Osteocyte (in vitro differentiated cells): ENCODE measurements around the gene DCDC1. TPM values are rescaled to one million over a fixed set of nuclear protein-coding genes. Genes with fewer than 3 reads are reported as not detected.

Experiments
- DNase-seq: peaks from one replicate; pipeline ENCODE4 v3.0.0; 2021; ENCODE audit warnings: mixed read lengths; ENCODE audit not compliant: unreplicated experiment; ENCODE audit errors: extremely low spot score
- H3K27ac Mint-ChIP-seq: one replicate; pipeline ENCODE4 v1.8.0; 2021; ENCODE audit warnings: mild to moderate bottlenecking, mixed read lengths; ENCODE audit not compliant: unreplicated experiment
- H3K27me3 Mint-ChIP-seq: one replicate; pipeline ENCODE4 v1.8.0; 2021; ENCODE audit warnings: mixed read lengths; ENCODE audit not compliant: unreplicated experiment
- H3K36me3 Mint-ChIP-seq: one replicate; pipeline ENCODE4 v1.8.0; 2021; ENCODE audit warnings: mixed read lengths; ENCODE audit not compliant: unreplicated experiment
- H3K4me1 Mint-ChIP-seq: one replicate; pipeline ENCODE4 v1.8.0; 2021; ENCODE audit warnings: mixed read lengths; ENCODE audit not compliant: unreplicated experiment
- H3K4me3 Mint-ChIP-seq: one replicate; pipeline ENCODE4 v1.8.0; 2021; ENCODE audit warnings: mild to moderate bottlenecking, moderate library complexity, mixed read lengths; ENCODE audit not compliant: unreplicated experiment
- H3K9me3 Mint-ChIP-seq: one replicate; pipeline ENCODE4 v1.8.0; 2021; ENCODE audit warnings: mixed read lengths; ENCODE audit not compliant: unreplicated experiment
- CTCF ChIP-seq: fragments of 200-600 bp; sonication (generic); IDR thresholded peaks from 2 replicates; pipeline ENCODE4 v1.5.0; 2021; ENCODE audit warnings: antibody characterized with exemption, mild to moderate bottlenecking, moderate library complexity
- total RNA-seq: library from RNA; stranded (reverse); gene quantifications from 2 replicates; pipeline ENCODE4 v1.2.1, GENCODE V29; 2021

DCDC1 gene
- total RNA-seq, 1 donor from 2014 or later: not detected

- no peaks in the 10 kb centered on the region for H3K4me1 Mint-ChIP-seq
- H3K27ac Mint-ChIP-seq: no peak overlapping the region
- no peaks in the 10 kb centered on the region for H3K36me3 Mint-ChIP-seq
- DNase-seq: no peak
- no peak for TF ChIP-seq CTCF
- H3K9me3 Mint-ChIP-seq: peaks cover 6% of the 10 kb centered on the region
- H3K4me3 Mint-ChIP-seq: no peak overlapping the region
- H3K27me3 Mint-ChIP-seq: no peaks in the 10 kb centered on the region
Observed at GRCh38 chr11:31120428-31120827, 249.1 kb downstream of the DCDC1 start.

GRCh38 chr11:31118566-31118965 lies 251.0 kb downstream of the DCDC1 start:
- Mint-ChIP-seq H3K36me3 (no peaks in the 10 kb centered on the region), H3K9me3 (no peaks in the 10 kb centered on the region), H3K4me3 (no peak overlapping the region), H3K4me1 (no peaks in the 10 kb centered on the region), H3K27ac (no peak overlapping the region), H3K27me3 (no peaks in the 10 kb centered on the region)
- DNase-seq: no peak
- no peak for TF ChIP-seq CTCF

GRCh38 chr11:31117038-31117437 lies 252.5 kb downstream of the DCDC1 start:
- no peak for TF ChIP-seq CTCF

GRCh38 chr11:31114442-31114841 lies 255.1 kb downstream of the DCDC1 start:
- DNase-seq: no peak
- Mint-ChIP-seq H3K36me3 (no peaks in the 10 kb centered on the region), H3K4me1 (no peaks in the 10 kb centered on the region), H3K4me3 (no peak overlapping the region), H3K27me3 (peaks cover 4% of the 10 kb centered on the region), H3K27ac (no peak overlapping the region), H3K9me3 (no peaks in the 10 kb centered on the region)
- no peak for TF ChIP-seq CTCF

More at GRCh38 chr11:31117038-31117437, 252.5 kb downstream of the DCDC1 start:
- Mint-ChIP-seq H3K9me3 (no peaks in the 10 kb centered on the region), H3K4me1 (no peaks in the 10 kb centered on the region), H3K27me3 (no peaks in the 10 kb centered on the region), H3K4me3 (no peak overlapping the region), H3K27ac (no peak overlapping the region), H3K36me3 (no peaks in the 10 kb centered on the region)
- no peak for DNase-seq

GRCh38 chr11:31110830-31111229 lies 258.7 kb downstream of the DCDC1 start:
- Mint-ChIP-seq H3K4me3 (no peak overlapping the region), H3K9me3 (no peaks in the 10 kb centered on the region), H3K27me3 (peaks cover 16% of the 10 kb centered on the region), H3K27ac (no peak overlapping the region), H3K4me1 (no peaks in the 10 kb centered on the region), H3K36me3 (no peaks in the 10 kb centered on the region)
- TF ChIP-seq CTCF: no peak
- DNase-seq: no peak
